Activated CD4-positive, alpha-beta T cell treated with anti-CD3 and anti-CD28 coated beads, Interleukin-2, amount 10 ng/mL, durations not matched to agents 24 days and 14 days (primary cell): ENCODE data around the gene GABRB1. TPM values are rescaled to one million over a fixed set of nuclear protein-coding genes. Genes with fewer than 3 reads are reported as not detected.
"Not testable (repeated sequence)": the region's sequence is repeated elsewhere in the genome, so short reads cannot be mapped to it uniquely, and the experiment has no call there.

ENCODE experiments used
- DNase-seq: peaks from one replicate; pipeline ENCODE4 v3.0.0; 2022
- H3K27ac Mint-ChIP-seq: one replicate; pipeline ENCODE4 v1.8.0; 2022; ENCODE audit warnings: mild to moderate bottlenecking, mixed read lengths
- H3K27me3 Mint-ChIP-seq: one replicate; pipeline ENCODE4 v1.8.0; 2022; ENCODE audit warnings: mixed read lengths
- H3K36me3 Mint-ChIP-seq: one replicate; pipeline ENCODE4 v1.8.0; 2022; ENCODE audit warnings: low read depth, mild to moderate bottlenecking, mixed read lengths
- H3K4me1 Mint-ChIP-seq: one replicate; pipeline ENCODE4 v1.8.0; 2021; ENCODE audit warnings: mixed read lengths
- H3K4me3 Mint-ChIP-seq: one replicate; pipeline ENCODE4 v1.8.0; 2022; ENCODE audit warnings: mild to moderate bottlenecking, moderate library complexity, mixed read lengths
- H3K9me3 Mint-ChIP-seq: one replicate; pipeline ENCODE4 v1.8.0; 2021; ENCODE audit warnings: mixed read lengths
- intact Hi-C: fragments of 100-400 bp; cut with micrococcal nuclease; formaldehyde crosslinking; loops from one replicate; pipeline ENCODE4 v1.15.1; 2023
- total RNA-seq: library from RNA; stranded (reverse); gene quantifications from 2 replicates; pipeline ENCODE4 v1.2.3, GENCODE V29; 2022

Gene GABRB1
- total RNA-seq, 1 donor from 2014 or later: not detected

DNA sequence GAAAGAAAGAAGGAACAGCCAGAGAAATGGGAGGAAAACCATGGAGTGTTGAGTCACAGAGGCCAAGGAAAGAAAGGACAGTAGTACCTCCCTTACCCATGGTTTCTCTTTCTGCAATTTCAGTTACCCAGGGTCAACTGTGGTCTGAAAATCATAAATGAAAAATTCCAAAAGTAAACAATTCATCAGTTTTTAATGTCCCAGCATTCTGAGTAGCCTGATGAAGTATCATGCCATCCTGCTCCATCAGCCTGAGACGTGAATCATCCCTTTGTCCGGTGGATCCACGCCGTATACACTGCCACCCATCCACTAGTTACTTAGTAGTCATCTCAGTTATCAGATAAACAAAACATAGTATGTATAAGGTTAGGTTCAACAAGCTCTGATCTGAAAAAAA lies 318.0 kb downstream of the GABRB1 start:
- Mint-ChIP-seq H3K27me3 (no peaks in the 10 kb centered on the region), H3K27ac (no peak overlapping the region), H3K4me3 (no peak overlapping the region), H3K9me3 (no peaks in the 10 kb centered on the region), H3K4me1 (no peaks in the 10 kb centered on the region), H3K36me3 (no peaks in the 10 kb centered on the region)
- no peak for DNase-seq
- intact Hi-C loops: no loop called here

DNA sequence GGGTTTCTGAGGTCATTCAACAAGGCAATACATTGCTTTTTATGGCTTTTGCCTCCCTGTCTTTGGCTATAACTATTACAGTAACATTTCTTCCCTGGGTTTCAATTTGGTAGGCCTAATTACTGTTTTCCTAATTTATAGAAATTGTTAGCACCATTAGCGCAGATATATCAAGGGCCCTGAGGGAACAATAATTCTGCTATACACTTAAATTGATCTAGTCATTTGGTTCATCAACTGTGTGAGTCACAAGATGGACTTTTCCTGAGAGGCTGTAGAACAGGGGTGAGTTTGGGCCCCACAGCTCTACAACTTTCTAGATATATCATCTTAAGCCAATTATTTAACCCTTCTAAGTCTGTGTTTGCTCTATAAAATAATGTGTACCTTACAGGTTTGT lies 324.2 kb downstream of the GABRB1 start:
- no peak for DNase-seq
- Mint-ChIP-seq H3K27ac (no peak overlapping the region), H3K9me3 (no peaks in the 10 kb centered on the region), H3K4me3 (no peak overlapping the region), H3K27me3 (peaks cover 5% of the 10 kb centered on the region), H3K4me1 (no peaks in the 10 kb centered on the region), H3K36me3 (no peaks in the 10 kb centered on the region)
- intact Hi-C loops: no loop called here

DNA sequence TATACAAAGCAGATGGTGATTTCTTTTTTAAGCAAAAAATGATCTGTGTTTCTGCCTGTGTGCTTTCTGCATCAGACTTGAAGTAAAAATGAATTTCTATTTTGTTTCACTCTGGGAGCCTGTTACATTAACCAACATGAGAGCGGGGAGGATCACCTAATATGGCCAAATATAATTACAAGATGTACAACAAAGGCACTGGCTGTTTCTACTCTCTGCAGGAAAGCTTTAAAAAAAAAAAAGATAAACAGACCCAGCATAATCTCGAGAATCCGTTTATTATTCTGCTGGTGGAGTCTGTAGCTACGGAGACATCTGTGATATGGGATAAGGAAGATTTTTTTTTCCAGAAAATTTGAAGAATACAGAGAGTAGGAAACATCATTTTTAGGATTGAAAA lies 328.5 kb downstream of the GABRB1 start:
- H3K9me3 Mint-ChIP-seq: no peaks in the 10 kb centered on the region
- H3K27ac Mint-ChIP-seq: no peak overlapping the region
- peaks cover 18% of the 10 kb centered on the region for H3K27me3 Mint-ChIP-seq
- no peaks in the 10 kb centered on the region for H3K4me1 Mint-ChIP-seq
- H3K4me3 Mint-ChIP-seq: no peak overlapping the region
- no peak for DNase-seq
- intact Hi-C loops: no loop called here
- H3K36me3 Mint-ChIP-seq: no peaks in the 10 kb centered on the region

DNA sequence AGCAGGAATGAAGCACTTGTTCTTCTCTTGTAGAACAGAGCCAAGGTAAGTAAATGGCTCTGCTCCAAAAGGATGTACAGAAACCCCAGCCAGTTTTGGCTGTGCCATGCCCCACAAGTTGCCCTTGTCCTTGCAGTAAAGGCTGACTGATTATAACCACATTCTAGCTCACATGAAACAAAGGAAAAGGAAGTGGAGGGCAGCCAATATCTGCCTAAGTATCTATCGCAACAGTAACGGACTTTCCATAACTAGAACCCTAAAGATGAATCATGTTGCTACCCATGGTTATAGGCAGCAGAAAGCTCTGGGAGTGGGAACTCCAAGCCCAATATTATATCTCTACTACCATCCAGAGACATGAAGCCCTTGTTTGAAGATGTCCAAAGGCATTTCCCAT lies 336.4 kb downstream of the GABRB1 start:
- H3K4me1 Mint-ChIP-seq: no peaks in the 10 kb centered on the region
- peaks cover 4% of the 10 kb centered on the region for H3K27me3 Mint-ChIP-seq
- no peak for DNase-seq
- H3K36me3 Mint-ChIP-seq: no peaks in the 10 kb centered on the region
- H3K4me3 Mint-ChIP-seq: no peak overlapping the region
- H3K9me3 Mint-ChIP-seq: no peaks in the 10 kb centered on the region
- intact Hi-C loops: no loop called here
- no peak overlapping the region for H3K27ac Mint-ChIP-seq

GRCh38 chr4:47368211-47368610 lies 336.8 kb downstream of the GABRB1 start:
- H3K36me3 Mint-ChIP-seq: no peaks in the 10 kb centered on the region
- H3K4me1 Mint-ChIP-seq: no peaks in the 10 kb centered on the region
- H3K27me3 Mint-ChIP-seq: peaks cover 4% of the 10 kb centered on the region
- DNase-seq: no peak
- H3K27ac Mint-ChIP-seq: no peak overlapping the region
- H3K9me3 Mint-ChIP-seq: no peaks in the 10 kb centered on the region
- intact Hi-C loops: no loop called here
- no peak overlapping the region for H3K4me3 Mint-ChIP-seq

DNA sequence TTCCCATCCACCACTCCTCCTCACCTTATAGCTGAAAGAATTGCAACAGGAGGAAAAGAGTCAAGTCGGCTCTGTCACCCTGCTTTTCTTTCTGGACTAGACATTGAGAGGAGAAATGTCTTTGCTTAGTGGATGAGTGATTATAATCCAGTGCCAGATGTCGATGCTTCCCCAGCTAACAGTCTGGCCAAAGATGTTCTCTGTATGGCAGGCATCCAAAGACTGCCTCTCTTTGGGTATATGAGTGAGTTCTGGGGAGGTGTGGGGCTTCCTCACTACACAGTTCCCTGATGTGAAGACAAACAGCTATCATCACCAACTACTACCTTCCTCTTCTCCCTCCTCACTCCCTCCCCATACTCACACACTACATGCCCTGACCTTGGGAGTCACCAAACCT lies 341.2 kb downstream of the GABRB1 start:
- no peaks in the 10 kb centered on the region for H3K4me1 Mint-ChIP-seq
- no peak overlapping the region for H3K4me3 Mint-ChIP-seq
- H3K27me3 Mint-ChIP-seq: no peaks in the 10 kb centered on the region
- H3K9me3 Mint-ChIP-seq: no peaks in the 10 kb centered on the region
- H3K27ac Mint-ChIP-seq: no peak overlapping the region
- no peaks in the 10 kb centered on the region for H3K36me3 Mint-ChIP-seq
- DNase-seq: no peak
- intact Hi-C loops: no loop called here

- no peak for DNase-seq
- H3K27ac Mint-ChIP-seq: no peak overlapping the region
- no peaks in the 10 kb centered on the region for H3K9me3 Mint-ChIP-seq
- no peak overlapping the region for H3K4me3 Mint-ChIP-seq
- no peaks in the 10 kb centered on the region for H3K4me1 Mint-ChIP-seq
- H3K36me3 Mint-ChIP-seq: no peaks in the 10 kb centered on the region
- intact Hi-C loops: no loop called here
- H3K27me3 Mint-ChIP-seq: no peaks in the 10 kb centered on the region
These were observed 341.8 kb downstream of the GABRB1 start for GRCh38 chr4:47373174-47373573.

- Mint-ChIP-seq H3K36me3 (no peaks in the 10 kb centered on the region), H3K4me1 (no peaks in the 10 kb centered on the region), H3K27me3 (no peaks in the 10 kb centered on the region), H3K9me3 (no peaks in the 10 kb centered on the region), H3K4me3 (no peak overlapping the region), H3K27ac (no peak overlapping the region)
- DNase-seq: no peak
- intact Hi-C loops: no loop called here
These were observed 342.3 kb downstream of the GABRB1 start for GRCh38 chr4:47373709-47374108.

GRCh38 chr4:47374477-47374876 lies 343.1 kb downstream of the GABRB1 start:
- H3K36me3 Mint-ChIP-seq: no peaks in the 10 kb centered on the region
- no peak for DNase-seq
- no peak overlapping the region for H3K4me3 Mint-ChIP-seq
- H3K27me3 Mint-ChIP-seq: no peaks in the 10 kb centered on the region
- H3K4me1 Mint-ChIP-seq: no peaks in the 10 kb centered on the region
- no peak overlapping the region for H3K27ac Mint-ChIP-seq
- intact Hi-C loops: no loop called here
- H3K9me3 Mint-ChIP-seq: no peaks in the 10 kb centered on the region

DNA sequence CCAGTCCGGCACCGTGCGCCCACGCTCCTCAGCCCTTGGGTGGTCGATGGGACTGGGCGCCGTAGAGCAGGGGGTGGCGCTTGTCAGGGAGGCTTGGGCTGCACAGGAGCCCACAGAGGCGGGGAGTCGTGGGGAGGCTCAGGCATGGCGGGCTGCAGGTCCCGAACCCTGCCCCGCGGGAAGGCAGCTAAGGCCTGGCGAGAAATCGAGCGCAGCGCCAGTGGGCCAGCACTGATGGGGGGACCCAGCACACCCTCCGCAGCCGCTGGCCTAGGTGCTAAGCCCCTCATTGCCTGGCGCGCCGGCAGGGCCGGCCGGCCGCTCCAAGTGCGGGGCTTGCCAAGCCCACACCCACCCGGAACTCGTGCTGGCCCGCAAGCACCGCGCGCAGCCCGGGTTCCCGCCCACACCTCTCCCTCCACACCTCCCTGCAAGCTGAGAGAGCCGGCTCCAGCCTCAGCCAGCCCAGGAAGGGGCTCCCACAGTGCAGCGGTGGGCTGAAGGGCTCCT lies 346.7 kb downstream of the GABRB1 start:
- intact Hi-C loops, H3K27me3 Mint-ChIP-seq, H3K9me3 Mint-ChIP-seq, H3K4me3 Mint-ChIP-seq, DNase-seq, H3K36me3 Mint-ChIP-seq, H3K4me1 Mint-ChIP-seq, H3K27ac Mint-ChIP-seq: not testable (repeated sequence)

GRCh38 chr4:47381172-47381571 lies 349.8 kb downstream of the GABRB1 start:
- intact Hi-C loops: loop anchor here (5.0 kb wide), 1 partner anchor 349 kb away; the partner anchor contains the start of gene GABRB1
- H3K4me1 Mint-ChIP-seq: no peaks in the 10 kb centered on the region
- H3K9me3 Mint-ChIP-seq: no peaks in the 10 kb centered on the region

DNA sequence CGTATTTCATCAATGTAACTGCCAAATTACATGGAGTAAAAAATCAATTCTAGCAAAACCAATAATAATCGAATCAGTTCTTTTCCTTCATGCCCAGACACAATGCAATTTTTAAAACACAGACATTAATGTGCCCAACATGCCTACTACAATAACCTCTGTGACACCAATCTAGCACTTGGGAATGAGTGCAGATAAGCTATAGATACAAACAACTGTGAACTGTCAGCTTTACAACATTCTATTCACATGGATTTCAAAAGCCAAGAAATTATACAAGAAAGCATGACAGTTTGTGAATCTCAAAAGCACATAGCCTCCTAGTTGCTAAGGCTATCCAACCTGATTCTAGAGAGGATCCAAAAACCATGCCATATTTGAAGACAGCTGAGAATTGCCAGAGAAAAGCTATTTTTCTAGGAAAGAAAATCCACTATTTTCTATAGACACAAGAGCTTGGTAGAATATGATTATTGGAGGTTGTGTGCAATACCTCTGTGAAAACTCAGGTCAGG lies 351.5 kb downstream of the GABRB1 start:
- H3K36me3 Mint-ChIP-seq: no peaks in the 10 kb centered on the region
- no peak overlapping the region for H3K4me3 Mint-ChIP-seq
- H3K27me3 Mint-ChIP-seq: peaks cover 7% of the 10 kb centered on the region
- DNase-seq: no peak
- intact Hi-C loops: loop anchor here (2.0 to 5.0 kb wide), 2 partner anchors 260 to 351 kb away; partner anchors contain the start of gene GABRB1
- H3K27ac Mint-ChIP-seq: no peak overlapping the region
- no peaks in the 10 kb centered on the region for H3K9me3 Mint-ChIP-seq
- H3K4me1 Mint-ChIP-seq: no peaks in the 10 kb centered on the region

More at GRCh38 chr4:47381172-47381571, 349.8 kb downstream of the GABRB1 start:
- Mint-ChIP-seq H3K27ac (no peak overlapping the region), H3K27me3 (peaks cover 5% of the 10 kb centered on the region), H3K4me3 (no peak overlapping the region), H3K36me3 (no peaks in the 10 kb centered on the region)
- DNase-seq: no peak

DNA sequence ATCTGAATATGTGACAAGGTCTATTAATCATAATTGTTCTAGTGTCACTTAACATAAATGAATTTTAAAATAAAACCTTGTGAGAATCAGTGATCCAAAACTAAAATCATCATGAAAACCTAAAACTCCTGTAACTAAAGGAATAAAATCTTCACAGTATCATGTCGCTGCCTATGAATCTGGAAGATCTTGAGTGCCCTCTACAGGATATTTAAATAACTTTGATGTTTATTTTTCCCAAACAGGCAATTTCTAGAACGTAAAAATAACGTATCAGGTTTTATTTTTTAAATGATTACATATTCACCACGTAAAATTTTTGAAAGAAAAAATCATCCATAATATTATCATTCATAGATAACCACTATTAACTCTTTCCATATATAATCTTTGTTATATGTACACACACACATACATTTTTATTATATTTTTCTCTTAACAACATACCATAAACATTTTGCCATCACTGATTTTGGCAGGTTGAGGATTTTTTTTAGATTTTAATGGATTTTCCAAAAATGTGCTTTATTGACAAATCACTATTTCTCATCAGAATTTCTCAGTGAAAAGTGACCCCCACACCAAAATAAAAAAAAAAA lies 352.6 kb downstream of the GABRB1 start:
- no peak overlapping the region for H3K27ac Mint-ChIP-seq
- peaks cover 7% of the 10 kb centered on the region for H3K27me3 Mint-ChIP-seq
- H3K4me3 Mint-ChIP-seq: no peak overlapping the region
- H3K9me3 Mint-ChIP-seq: no peaks in the 10 kb centered on the region
- intact Hi-C loops: loop anchor here (2.0 to 5.0 kb wide), 2 partner anchors 261 to 352 kb away; partner anchors contain the start of gene GABRB1
- no peaks in the 10 kb centered on the region for H3K36me3 Mint-ChIP-seq
- H3K4me1 Mint-ChIP-seq: no peaks in the 10 kb centered on the region
- DNase-seq: no peak

DNA sequence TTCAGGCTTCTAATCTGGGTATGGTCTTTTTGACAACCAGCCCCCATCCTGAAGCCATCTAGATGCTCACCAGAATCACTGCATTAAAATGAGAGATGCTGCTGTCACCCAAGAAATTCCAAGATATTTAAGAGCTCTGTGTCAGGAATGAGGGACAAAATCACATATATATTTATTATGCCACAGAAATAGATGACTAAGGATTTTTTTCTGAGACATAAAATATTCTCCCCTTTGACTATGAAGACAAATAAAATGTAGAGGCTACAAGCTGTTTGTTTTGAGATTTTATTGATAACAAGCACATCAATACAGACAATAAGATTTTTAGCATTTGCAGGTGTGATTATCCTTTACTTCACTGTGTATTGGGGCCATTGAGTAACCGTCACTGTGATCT lies 354.8 kb downstream of the GABRB1 start:
- intact Hi-C loops: no loop called here
- no peak for DNase-seq
- no peaks in the 10 kb centered on the region for H3K4me1 Mint-ChIP-seq
- H3K36me3 Mint-ChIP-seq: no peaks in the 10 kb centered on the region
- no peak overlapping the region for H3K4me3 Mint-ChIP-seq
- H3K27ac Mint-ChIP-seq: no peak overlapping the region
- H3K27me3 Mint-ChIP-seq: peaks cover 7% of the 10 kb centered on the region
- H3K9me3 Mint-ChIP-seq: no peaks in the 10 kb centered on the region
